Measurements from ENCODE around the gene PLEKHF1.

- TF ChIP-seq EZH2 (IDR thresholded peaks at IDR 0.05) (no peak), POLR2AphosphoS5 (IDR thresholded peaks at IDR 0.05; ENCODE audit: borderline replicate concordance, low read depth, low read length) (no peak)
Measured at GRCh38 chr19:29697523-29698261, 32.4 kb downstream of the PLEKHF1 start.
